ENCODE measurements around the gene LPP.

Gene LPP

GRCh38 chr3:188573291-188573940, 419.5 kb downstream of the LPP start:
- H3K9me2 ChIP-seq (replicated peaks; ENCODE audit: insufficient read depth, low read length) = no peaks in the 10 kb centered on the region
- H3K27ac ChIP-seq (ENCODE audit: low read depth, low read length) = no peak overlapping the region
- H3F3A ChIP-seq (ENCODE audit: insufficient read depth) = no peaks in the 10 kb centered on the region
- H3K9ac ChIP-seq (ENCODE audit: low read length) = no peak overlapping the region
- H3K4me3 ChIP-seq (ENCODE audit: insufficient read depth, low read length, poor library complexity, severe bottlenecking) = no peak overlapping the region
- no peak for TF ChIP-seq EZH2phosphoT487 (conservative IDR thresholded peaks at IDR 0.05; ENCODE audit: low read length)
- no peaks in the 10 kb centered on the region for H3K27me3 ChIP-seq (ENCODE audit: low read length)
- H3K79me2 ChIP-seq (ENCODE audit: insufficient read depth, low read length) = no peaks in the 10 kb centered on the region
- no peaks in the 10 kb centered on the region for H3K9me3 ChIP-seq (ENCODE audit: insufficient read depth, low read length)
- H2AFZ ChIP-seq (ENCODE audit: low read depth, low read length, severe bottlenecking) = no peak overlapping the region
- H3K4me2 ChIP-seq (ENCODE audit: low read depth, low read length, poor library complexity, severe bottlenecking) = no peak overlapping the region
- no peaks in the 10 kb centered on the region for H4K20me1 ChIP-seq (ENCODE audit: low read depth, low read length)
- H3K36me3 ChIP-seq (ENCODE audit: low read length) = no peaks in the 10 kb centered on the region

GRCh38 chr3:188573956-188574355, 420.0 kb downstream of the LPP start:
- Histone ChIP-seq H3K27me3 (ENCODE audit: low read length) (no peaks in the 10 kb centered on the region), H3F3A (ENCODE audit: insufficient read depth) (no peaks in the 10 kb centered on the region), H3K9me3 (ENCODE audit: insufficient read depth, low read length) (no peaks in the 10 kb centered on the region), H3K9me2 (replicated peaks; ENCODE audit: insufficient read depth, low read length) (no peaks in the 10 kb centered on the region), H4K20me1 (ENCODE audit: low read depth, low read length) (no peaks in the 10 kb centered on the region), H3K79me2 (ENCODE audit: insufficient read depth, low read length) (no peaks in the 10 kb centered on the region), H3K27ac (ENCODE audit: low read depth, low read length) (no peak overlapping the region), H2AFZ (ENCODE audit: low read depth, low read length, severe bottlenecking) (no peak overlapping the region), H3K4me3 (ENCODE audit: insufficient read depth, low read length, poor library complexity, severe bottlenecking) (no peak overlapping the region), H3K4me2 (ENCODE audit: low read depth, low read length, poor library complexity, severe bottlenecking) (no peak overlapping the region), H3K36me3 (ENCODE audit: low read length) (no peaks in the 10 kb centered on the region), H3K9ac (ENCODE audit: low read length) (no peak overlapping the region)
- TF ChIP-seq EZH2phosphoT487 (conservative IDR thresholded peaks at IDR 0.05; ENCODE audit: low read length) = no peak
- no peak for TF ChIP-seq CTCF (IDR thresholded peaks at IDR 0.05; ENCODE audit: insufficient read depth, low read length, poor library complexity, severe bottlenecking)

GRCh38 chr3:188574885-188575284, 420.9 kb downstream of the LPP start:
- H3K79me2 ChIP-seq (ENCODE audit: insufficient read depth, low read length) = no peaks in the 10 kb centered on the region
- no peak overlapping the region for H3K27ac ChIP-seq (ENCODE audit: low read depth, low read length)
- H2AFZ ChIP-seq (ENCODE audit: low read depth, low read length, severe bottlenecking) = no peak overlapping the region
- no peak overlapping the region for H3K4me2 ChIP-seq (ENCODE audit: low read depth, low read length, poor library complexity, severe bottlenecking)
- H3K9me3 ChIP-seq (ENCODE audit: insufficient read depth, low read length) = no peaks in the 10 kb centered on the region
- no peak overlapping the region for H3K4me3 ChIP-seq (ENCODE audit: insufficient read depth, low read length, poor library complexity, severe bottlenecking)
- no peaks in the 10 kb centered on the region for H3K27me3 ChIP-seq (ENCODE audit: low read length)
- H3K9me2 ChIP-seq (replicated peaks; ENCODE audit: insufficient read depth, low read length) = no peaks in the 10 kb centered on the region
- H4K20me1 ChIP-seq (ENCODE audit: low read depth, low read length) = no peaks in the 10 kb centered on the region
- TF ChIP-seq EZH2phosphoT487 (conservative IDR thresholded peaks at IDR 0.05; ENCODE audit: low read length) (no peak), CTCF (IDR thresholded peaks at IDR 0.05; ENCODE audit: insufficient read depth, low read length, poor library complexity, severe bottlenecking) (no peak)
- H3F3A ChIP-seq (ENCODE audit: insufficient read depth) = no peaks in the 10 kb centered on the region
- H3K9ac ChIP-seq (ENCODE audit: low read length) = no peak overlapping the region
- no peaks in the 10 kb centered on the region for H3K36me3 ChIP-seq (ENCODE audit: low read length)

GRCh38 chr3:188575501-188575900, 421.5 kb downstream of the LPP start:
- Histone ChIP-seq H3K9me3 (ENCODE audit: insufficient read depth, low read length) (no peaks in the 10 kb centered on the region), H3K9ac (ENCODE audit: low read length) (no peak overlapping the region), H3F3A (ENCODE audit: insufficient read depth) (no peaks in the 10 kb centered on the region), H3K36me3 (ENCODE audit: low read length) (no peaks in the 10 kb centered on the region), H3K27ac (ENCODE audit: low read depth, low read length) (no peak overlapping the region), H3K4me2 (ENCODE audit: low read depth, low read length, poor library complexity, severe bottlenecking) (no peak overlapping the region), H2AFZ (ENCODE audit: low read depth, low read length, severe bottlenecking) (no peak overlapping the region), H3K4me3 (ENCODE audit: insufficient read depth, low read length, poor library complexity, severe bottlenecking) (no peak overlapping the region), H3K27me3 (ENCODE audit: low read length) (no peaks in the 10 kb centered on the region), H3K79me2 (ENCODE audit: insufficient read depth, low read length) (no peaks in the 10 kb centered on the region), H3K9me2 (replicated peaks; ENCODE audit: insufficient read depth, low read length) (no peaks in the 10 kb centered on the region), H4K20me1 (ENCODE audit: low read depth, low read length) (no peaks in the 10 kb centered on the region)
- no peak for TF ChIP-seq CTCF (IDR thresholded peaks at IDR 0.05; ENCODE audit: insufficient read depth, low read length, poor library complexity, severe bottlenecking)
- TF ChIP-seq EZH2phosphoT487 (conservative IDR thresholded peaks at IDR 0.05; ENCODE audit: low read length) = no peak

All from SU-DHL-6 (cell line).